Common myeloid progenitor, CD34-positive (primary cell): ENCODE data around the gene BTBD10.

ENCODE experiments used
- CTCF ChIA-PET: fragments of 350-600 bp; sonication (Branson Sonifier 250); formaldehyde crosslinking; loops from one replicate; lab custom pipeline; 2021; ENCODE audit warnings: antibody characterized with exemption; lab: Charles Lee
- POLR2A ChIA-PET: fragments of 350-600 bp; sonication (Branson Sonifier 250); formaldehyde crosslinking; loops from one replicate; lab custom pipeline; 2021; ENCODE audit warnings: antibody characterized with exemption; lab: Charles Lee
- DNase-seq, 3 donors: peaks; one replicate each; pipeline versions ENCODE4 v3.0.0 to v3.0.0-alpha.2; 2013
- H3K27ac ChIP-seq, 2 experiments: 1 replicate in 1 of 2; 2 replicates in 1 of 2; pipeline ENCODE4 v1.7.0; 2013; ENCODE audit warnings: inconsistent platforms in 2 of 2, low read length in 2 of 2, mild to moderate bottlenecking in 2 of 2, low read depth in 1 of 2, moderate library complexity in 1 of 2; ENCODE audit not compliant: severe bottlenecking in 2 of 2, insufficient read depth in 1 of 2, poor library complexity in 1 of 2
- H3K27me3 ChIP-seq, 5 experiments: replicated peaks in 2 of 5; 1 replicate in 3 of 5; 2 replicates in 2 of 5; pipeline versions ENCODE4 v1.6.1 to v1.7.0; 2013; ENCODE audit warnings: low read length in 4 of 5, mild to moderate bottlenecking in 2 of 5, moderate library complexity in 2 of 5, inconsistent platforms in 1 of 5; ENCODE audit not compliant: insufficient read depth in 5 of 5, control insufficient read depth in 4 of 5
- H3K36me3 ChIP-seq, 4 experiments: 1 replicate in 2 of 4; 2 replicates in 2 of 4; pipeline versions ENCODE4 v1.6.1 to v1.7.0; 2013; ENCODE audit warnings: low read length in 3 of 4, control low read depth in 1 of 4, mild to moderate bottlenecking in 1 of 4; ENCODE audit not compliant: control insufficient read depth in 4 of 4, insufficient read depth in 4 of 4
- H3K4me1 ChIP-seq, 4 experiments: 1 replicate in 3 of 4; 2 replicates in 1 of 4; pipeline versions ENCODE4 v1.6.1 to v1.7.1; 2013; ENCODE audit warnings: low read length in 3 of 4, mild to moderate bottlenecking in 3 of 4, control low read depth in 1 of 4, inconsistent platforms in 1 of 4, moderate library complexity in 1 of 4; ENCODE audit not compliant: control insufficient read depth in 4 of 4, insufficient read depth in 4 of 4; ENCODE audit errors: control extremely low read depth in 1 of 4
- H3K4me3 ChIP-seq, 7 experiments: 1 replicate in 4 of 7; 2 replicates in 3 of 7; pipeline versions ENCODE4 v1.5.1 to v1.7.0; 2013; ENCODE audit warnings: mild to moderate bottlenecking in 7 of 7, low read length in 6 of 7, moderate library complexity in 6 of 7, inconsistent platforms in 2 of 7, low read depth in 2 of 7, control low read depth in 1 of 7; ENCODE audit not compliant: insufficient read depth in 4 of 7, control insufficient read depth in 1 of 7; ENCODE audit errors: extremely low read depth in 1 of 7
- H3K9me3 ChIP-seq, 5 experiments: 1 replicate in 4 of 5; 2 replicates in 1 of 5; pipeline versions ENCODE4 v1.6.1 to v1.7.1; 2013; ENCODE audit warnings: low read length in 4 of 5, mild to moderate bottlenecking in 2 of 5, inconsistent platforms in 1 of 5, low read depth in 1 of 5, moderate library complexity in 1 of 5; ENCODE audit not compliant: control insufficient read depth in 4 of 5, insufficient read depth in 2 of 5; ENCODE audit errors: control extremely low read depth in 1 of 5
- WGBS: methylation state at CpG from one replicate; pipeline ENCODE4 v1.1.5; 2013; ENCODE audit not compliant: insufficient coverage; 5-methylcytosine and 5-hydroxymethylcytosine counted together

The BTBD10 gene

GRCh38 chr11:13434247-13435205 is 28.5 kb downstream of the BTBD10 start:
- H3K27me3 ChIP-seq, result no peaks in the 10 kb centered on the region
- peaks cover 0 to 11% (median 4%) of the 10 kb centered on the region in 5 experiments for H3K9me3 ChIP-seq
- ChIA-PET CTCF (interaction anchor here (0.7 kb wide), 1 partner anchor 16 kb away, joined by 3 read pairs; no protein-coding TSS in a partner anchor), POLR2A (no interaction called here)
- H3K4me3 ChIP-seq, result no peak overlapping the region
- H3K4me1 ChIP-seq, result peaks cover 0 to 3% (median 0%) of the 10 kb centered on the region in 4 experiments
- no peak overlapping the region for H3K27ac ChIP-seq
- DNase-seq, result peak in 1 of 3 donors; percentile 7
- 98% methylated on average over 5 of the region's 6 CpGs for whole genome bisulfite sequencing
- peaks cover 0 to 7% (median 1%) of the 10 kb centered on the region in 4 experiments for H3K36me3 ChIP-seq

- no CpG with 5 or more reads among the region's 2 CpGs for WGBS
- H3K9me3 ChIP-seq, result peaks cover 0 to 19% (median 9%) of the 10 kb centered on the region in 5 experiments
- ChIA-PET CTCF (no interaction called here), POLR2A (interaction anchor here (0.6 kb wide), 1 partner anchor 125 kb away, joined by 3 read pairs; no protein-coding TSS in a partner anchor)
- DNase-seq, result no peak
- no peak overlapping the region for H3K4me3 ChIP-seq
- H3K27ac ChIP-seq, result no peak overlapping the region
- peaks cover 0 to 9% (median 2%) of the 10 kb centered on the region in 4 experiments for H3K36me3 ChIP-seq
- no peaks in the 10 kb centered on the region for H3K27me3 ChIP-seq
- H3K4me1 ChIP-seq, result peaks cover 0 to 3% (median 0%) of the 10 kb centered on the region in 4 experiments
Measured at GRCh38 chr11:13433437-13433836, 29.6 kb downstream of the BTBD10 start.

- Histone ChIP-seq H3K36me3 (peaks cover 0 to 9% (median 3%) of the 10 kb centered on the region in 4 experiments), H3K4me3 (no peak overlapping the region), H3K27me3 (no peaks in the 10 kb centered on the region), H3K9me3 (peaks cover 6 to 46% (median 16%) of the 10 kb centered on the region in 5 experiments), H3K27ac (no peak overlapping the region), H3K4me1 (no peaks in the 10 kb centered on the region)
- ChIA-PET POLR2A (no interaction called here), CTCF (no interaction called here)
- 100% methylated on average over 1 of the region's 3 CpGs for whole genome bisulfite sequencing
- no peak for DNase-seq
Measured at GRCh38 chr11:13429836-13430235, 33.2 kb downstream of the BTBD10 start.

- ChIA-PET CTCF (no interaction called here), POLR2A (no interaction called here)
- Histone ChIP-seq H3K36me3 (peaks cover 0 to 9% (median 4%) of the 10 kb centered on the region in 4 experiments), H3K4me3 (no peak overlapping the region), H3K4me1 (no peaks in the 10 kb centered on the region), H3K27me3 (no peaks in the 10 kb centered on the region), H3K9me3 (peaks cover 6 to 50% (median 19%) of the 10 kb centered on the region in 5 experiments), H3K27ac (no peak overlapping the region)
- no peak for DNase-seq
- WGBS, result no CpG with 5 or more reads among the region's 1 CpG
Measured at GRCh38 chr11:13429288-13429687, 33.7 kb downstream of the BTBD10 start.

GRCh38 chr11:13427440-13427839 is 35.6 kb downstream of the BTBD10 start:
- Histone ChIP-seq H3K27me3 (no peaks in the 10 kb centered on the region), H3K4me1 (no peaks in the 10 kb centered on the region), H3K36me3 (peaks cover 0 to 9% (median 4%) of the 10 kb centered on the region in 4 experiments), H3K4me3 (no peak overlapping the region), H3K9me3 (peaks cover 6 to 50% (median 19%) of the 10 kb centered on the region in 5 experiments), H3K27ac (no peak overlapping the region)
- peak in 1 of 3 donors; percentile 29 for DNase-seq
- POLR2A ChIA-PET, result no interaction called here
- CTCF ChIA-PET, result no interaction called here

- Histone ChIP-seq H3K36me3 (peaks cover 2 to 9% (median 4%) of the 10 kb centered on the region in 4 experiments), H3K4me3 (no peak overlapping the region), H3K27ac (no peak overlapping the region), H3K9me3 (peaks cover 6 to 31% (median 10%) of the 10 kb centered on the region in 5 experiments), H3K4me1 (no peaks in the 10 kb centered on the region), H3K27me3 (no peaks in the 10 kb centered on the region)
- WGBS, result 100% methylated on average over 1 of the region's 6 CpGs
- CTCF ChIA-PET, result no interaction called here
- no peak for DNase-seq
- POLR2A ChIA-PET, result no interaction called here
Measured at GRCh38 chr11:13423372-13423771, 39.6 kb downstream of the BTBD10 start.

- Histone ChIP-seq H3K4me1 (no peaks in the 10 kb centered on the region), H3K27ac (no peak overlapping the region), H3K27me3 (no peaks in the 10 kb centered on the region), H3K9me3 (peaks cover 0 to 19% (median 5%) of the 10 kb centered on the region in 5 experiments), H3K4me3 (no peak overlapping the region), H3K36me3 (peaks cover 2 to 15% (median 9%) of the 10 kb centered on the region in 4 experiments)
- WGBS, result 88% methylated on average over 6 of the region's 6 CpGs
- CTCF ChIA-PET, result interaction anchor here (1.0 kb wide), 1 partner anchor 87 kb away, joined by 3 read pairs; no protein-coding TSS in a partner anchor
- POLR2A ChIA-PET, result no interaction called here
- no peak for DNase-seq
Measured at GRCh38 chr11:13421561-13421960, 41.5 kb downstream of the BTBD10 start.
